Duodenal mucosa (tissue), 2 donors: ENCODE measurements around the gene TMPRSS3.

Source experiments
- H3K27ac ChIP-seq: one replicate; pipeline ENCODE4 v1.7.0; 2013; ENCODE audit warnings: low read depth, low read length
- H3K27me3 ChIP-seq, 2 donors: one replicate each; pipeline ENCODE4 v1.7.0; 2013; ENCODE audit warnings: low read length in 2 of 2, control low read depth in 1 of 2; ENCODE audit not compliant: insufficient read depth in 2 of 2, control insufficient read depth in 1 of 2
- H3K36me3 ChIP-seq, 2 donors: one replicate each; pipeline ENCODE4 v1.7.0; 2013; ENCODE audit warnings: low read length in 2 of 2, control low read depth in 1 of 2; ENCODE audit not compliant: insufficient read depth in 2 of 2, control insufficient read depth in 1 of 2
- H3K4me1 ChIP-seq, 2 donors: one replicate each; pipeline ENCODE4 v1.7.0; 2013; ENCODE audit warnings: low read length in 2 of 2, control low read depth in 1 of 2; ENCODE audit not compliant: insufficient read depth in 2 of 2, control insufficient read depth in 1 of 2
- H3K4me3 ChIP-seq, 2 donors: one replicate each; pipeline ENCODE4 v1.7.0; 2013; ENCODE audit warnings: low read length in 2 of 2, low read depth in 1 of 2
- H3K9ac ChIP-seq, 2 donors: one replicate each; pipeline ENCODE4 v1.7.0; 2013; ENCODE audit warnings: low read length in 2 of 2, low read depth in 1 of 2
- H3K9me3 ChIP-seq, 2 donors: one replicate each; pipeline ENCODE4 v1.7.0; 2013; ENCODE audit warnings: low read length in 2 of 2, control low read depth in 1 of 2; ENCODE audit not compliant: control insufficient read depth in 1 of 2

The TMPRSS3 gene

DNA sequence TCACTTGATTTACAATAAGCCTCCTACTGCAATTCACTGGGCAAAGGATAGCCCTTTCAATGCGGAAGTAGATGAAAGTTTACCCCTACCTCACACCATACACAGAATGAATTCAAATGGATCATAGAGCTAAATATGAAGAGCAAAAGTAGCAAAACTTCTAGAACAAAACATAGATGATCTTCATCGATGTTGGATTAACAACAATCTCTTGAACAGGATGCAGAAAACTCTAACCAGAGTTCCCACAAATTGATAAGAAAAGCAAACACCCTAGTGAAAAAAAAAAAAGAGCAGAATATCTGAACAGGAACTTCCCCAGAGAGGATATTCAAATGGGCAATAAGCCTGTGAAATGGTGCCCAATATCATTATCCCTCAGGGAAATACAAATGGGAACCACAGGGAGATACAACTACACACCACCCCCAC lies 6.0 kb upstream of the TMPRSS3 start:
- no peak overlapping the region for H3K9ac ChIP-seq
- H3K4me3 ChIP-seq, result no peak overlapping the region
- H3K36me3 ChIP-seq, result no peaks in the 10 kb centered on the region
- H3K27ac ChIP-seq, result no peak overlapping the region
- no peaks in the 10 kb centered on the region for H3K9me3 ChIP-seq
- peaks cover 5 to 9% of the 10 kb centered on the region in 2 donors for H3K4me1 ChIP-seq
- peaks cover 0 to 2% of the 10 kb centered on the region in 2 donors for H3K27me3 ChIP-seq

DNA sequence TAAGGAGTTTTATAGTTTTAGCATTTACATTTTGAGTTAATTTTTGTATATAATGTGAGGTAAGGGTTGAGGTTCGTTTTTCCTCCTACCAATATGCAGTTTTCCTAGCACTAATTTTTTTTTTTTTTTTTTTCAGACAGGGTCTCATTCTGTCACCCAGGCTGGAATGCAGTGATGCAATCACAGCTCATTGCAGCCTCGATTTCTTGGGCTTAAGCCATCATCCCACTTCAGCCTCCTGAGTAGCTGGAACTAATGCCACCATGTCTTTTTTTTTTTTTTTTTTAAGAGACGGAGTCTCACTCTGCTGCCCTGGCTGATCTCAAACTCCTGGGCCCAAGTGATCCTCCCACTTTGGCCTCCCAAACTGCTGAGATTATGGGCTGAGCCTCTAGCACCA lies 5.3 kb upstream of the TMPRSS3 start:
- H3K9ac ChIP-seq, result no peak overlapping the region
- no peaks in the 10 kb centered on the region for H3K36me3 ChIP-seq
- no peak overlapping the region for H3K4me3 ChIP-seq
- H3K27me3 ChIP-seq, result no peaks in the 10 kb centered on the region
- no peak overlapping the region for H3K27ac ChIP-seq
- H3K4me1 ChIP-seq, result peaks cover 5 to 9% of the 10 kb centered on the region in 2 donors
- H3K9me3 ChIP-seq, result no peaks in the 10 kb centered on the region

- H3K4me1 ChIP-seq, result peaks cover 5 to 9% of the 10 kb centered on the region in 2 donors
- no peak overlapping the region for H3K4me3 ChIP-seq
- no peaks in the 10 kb centered on the region for H3K27me3 ChIP-seq
- H3K36me3 ChIP-seq, result no peaks in the 10 kb centered on the region
- no peak overlapping the region for H3K9ac ChIP-seq
- no peaks in the 10 kb centered on the region for H3K9me3 ChIP-seq
- no peak overlapping the region for H3K27ac ChIP-seq
Measured at GRCh38 chr21:42400525-42400924, 4.7 kb upstream of the TMPRSS3 start.

DNA sequence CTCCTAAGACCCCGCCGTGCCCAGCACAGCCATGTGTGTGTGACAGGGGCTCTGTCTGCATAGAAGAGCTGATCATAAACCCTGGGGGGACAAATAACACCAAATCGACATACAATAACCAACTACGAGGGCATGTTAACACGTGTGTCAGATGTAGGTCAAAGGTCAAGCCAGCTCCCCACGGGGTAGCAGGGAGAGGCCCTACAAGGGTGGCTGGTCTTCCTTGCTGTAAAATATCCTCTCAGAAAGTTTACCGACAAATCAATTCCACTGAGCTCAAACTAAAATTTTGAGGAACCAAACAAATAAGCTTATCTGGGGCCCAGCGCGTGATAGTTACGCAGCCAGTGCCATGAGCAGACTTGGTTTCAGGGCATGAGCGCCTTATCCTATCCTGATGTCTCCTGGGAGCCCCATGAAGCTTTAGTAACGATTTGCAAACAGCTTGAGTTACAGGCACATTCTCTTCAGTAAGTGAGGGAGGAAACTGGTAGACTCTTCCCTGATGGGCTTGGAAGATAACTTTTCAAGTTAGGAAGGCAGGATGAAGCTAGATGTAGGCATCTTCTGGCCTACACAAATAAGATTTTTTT lies 2.7 kb upstream of the TMPRSS3 start:
- H3K4me1 ChIP-seq, result peaks cover 5 to 9% of the 10 kb centered on the region in 2 donors

DNA sequence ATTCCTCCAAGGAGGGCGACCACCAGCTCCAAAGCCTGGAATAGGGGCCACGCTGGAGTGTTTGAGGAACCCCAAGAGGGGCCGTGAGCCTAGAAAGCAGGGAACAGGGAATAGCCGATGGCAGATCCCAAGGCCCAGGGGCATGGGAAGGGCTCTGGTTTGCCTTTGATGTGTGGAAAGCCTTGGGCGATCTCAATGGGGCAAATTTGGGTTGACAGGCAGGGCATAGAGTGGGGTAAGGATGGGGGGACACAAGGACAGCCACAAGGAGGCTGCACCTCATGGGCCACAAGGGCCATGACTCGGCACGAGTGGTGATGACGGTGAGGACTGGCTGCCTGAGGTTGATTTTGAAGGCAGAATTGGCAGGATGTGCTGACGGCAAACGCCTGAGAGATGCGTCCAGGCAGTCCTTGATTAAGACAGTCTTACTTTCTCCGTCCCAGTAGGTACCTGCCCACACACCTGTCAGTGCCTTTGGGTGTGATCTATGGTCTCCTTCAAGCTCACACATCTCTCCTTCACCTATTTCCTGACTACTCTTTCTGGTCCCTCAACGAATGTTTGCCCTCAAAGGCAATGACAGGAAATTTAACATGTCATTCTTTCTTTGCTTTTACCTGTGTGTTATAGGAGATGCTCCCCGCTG lies 2.0 kb upstream of the TMPRSS3 start:
- Histone ChIP-seq H3K9ac (no peak overlapping the region), H3K4me3 (no peak overlapping the region), H3K9me3 (no peaks in the 10 kb centered on the region), H3K27me3 (no peaks in the 10 kb centered on the region), H3K27ac (no peak overlapping the region), H3K4me1 (peaks cover 5 to 9% of the 10 kb centered on the region in 2 donors), H3K36me3 (no peaks in the 10 kb centered on the region)

More for the DNA sequence above, 2.7 kb upstream of the TMPRSS3 start:
- no peak overlapping the region for H3K9ac ChIP-seq
- H3K27me3 ChIP-seq, result no peaks in the 10 kb centered on the region
- no peak overlapping the region for H3K4me3 ChIP-seq
- no peaks in the 10 kb centered on the region for H3K9me3 ChIP-seq
- no peaks in the 10 kb centered on the region for H3K36me3 ChIP-seq
- no peak overlapping the region for H3K27ac ChIP-seq

DNA sequence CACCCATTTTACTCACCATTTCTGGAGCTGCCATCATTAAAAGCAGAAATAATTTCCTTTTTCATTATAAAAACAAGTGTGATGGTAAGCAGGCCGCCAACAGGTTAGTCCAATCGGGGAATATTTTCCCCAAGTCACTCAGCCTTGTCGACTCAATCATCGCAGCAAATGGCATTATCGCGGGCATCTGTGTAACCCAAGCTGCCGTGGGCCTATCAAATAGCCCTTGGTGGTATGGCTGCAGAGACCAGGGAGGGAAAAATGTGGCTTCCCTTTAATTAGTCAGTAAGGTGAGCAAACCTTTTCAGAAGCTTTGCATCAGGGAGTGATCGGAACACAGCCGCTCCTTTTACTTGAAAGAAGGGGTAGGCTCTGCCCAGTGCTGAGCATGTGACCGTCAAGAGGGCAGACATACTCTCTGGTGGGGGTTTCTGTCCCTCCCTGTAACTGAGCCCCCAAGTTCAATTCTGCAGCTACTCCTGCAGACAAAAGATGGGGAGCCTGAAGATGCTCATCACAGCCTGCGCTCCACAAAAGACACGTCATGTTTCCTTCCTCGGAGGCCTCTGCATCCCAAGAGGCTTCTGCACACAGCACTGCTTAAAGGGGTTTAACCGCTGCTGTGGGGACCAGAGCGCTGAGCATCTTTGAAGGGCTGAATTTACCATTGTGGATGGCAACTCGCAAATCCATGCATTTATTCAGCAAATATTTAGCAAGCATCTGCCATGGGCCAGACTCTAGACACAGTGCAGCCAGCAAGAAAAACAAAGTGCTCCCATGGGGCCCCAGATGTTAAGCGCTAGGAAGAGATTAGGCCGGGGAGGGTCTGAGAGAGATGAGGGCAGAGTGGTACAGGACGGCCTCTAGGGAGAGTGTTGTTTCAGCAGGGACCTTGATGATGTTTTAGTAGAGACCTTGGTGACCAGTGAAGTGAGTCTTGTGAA lies 1.2 kb upstream of the TMPRSS3 start:
- no peak overlapping the region for H3K9ac ChIP-seq
- H3K4me1 ChIP-seq, result peaks cover 5 to 7% of the 10 kb centered on the region in 2 donors
- no peaks in the 10 kb centered on the region for H3K27me3 ChIP-seq
- no peak overlapping the region for H3K27ac ChIP-seq
- H3K36me3 ChIP-seq, result no peaks in the 10 kb centered on the region
- no peak overlapping the region for H3K4me3 ChIP-seq
- no peaks in the 10 kb centered on the region for H3K9me3 ChIP-seq

GRCh38 chr21:42395302-42395701 lies 550 bp downstream of the TMPRSS3 start:
- no peaks in the 10 kb centered on the region for H3K27me3 ChIP-seq
- H3K4me1 ChIP-seq, result peaks cover 0 to 5% of the 10 kb centered on the region in 2 donors
- H3K9ac ChIP-seq, result no peak overlapping the region
- H3K4me3 ChIP-seq, result no peak overlapping the region
- H3K9me3 ChIP-seq, result no peaks in the 10 kb centered on the region
- H3K27ac ChIP-seq, result no peak overlapping the region
- no peaks in the 10 kb centered on the region for H3K36me3 ChIP-seq

DNA sequence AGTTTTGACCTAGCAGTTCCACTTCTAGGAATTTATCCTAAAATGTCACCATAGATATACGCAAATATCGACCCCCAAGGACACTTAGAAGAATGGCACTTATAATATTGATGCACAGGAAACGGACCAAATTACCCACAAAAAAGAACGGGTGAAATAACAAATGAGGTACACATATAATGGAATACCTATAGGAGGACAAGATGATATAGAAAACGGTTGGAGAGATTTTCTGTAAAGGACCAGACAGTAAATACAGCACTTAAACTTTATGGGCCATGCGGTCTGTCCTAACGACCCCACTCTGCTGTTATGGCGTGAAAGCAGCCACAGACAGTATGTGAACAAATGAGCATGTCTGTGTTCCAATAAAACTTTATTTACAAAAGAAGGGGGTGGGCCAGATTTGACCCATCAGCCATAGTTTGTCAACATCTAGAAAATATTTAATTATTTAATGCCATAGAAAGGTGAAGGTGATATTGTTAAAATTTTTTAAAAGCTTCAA lies 2.4 kb downstream of the TMPRSS3 start:
- peaks cover 13 to 17% of the 10 kb centered on the region in 2 donors for H3K4me1 ChIP-seq
- H3K27ac ChIP-seq, result no peak overlapping the region
- H3K27me3 ChIP-seq, result no peaks in the 10 kb centered on the region
- H3K4me3 ChIP-seq, result no peak overlapping the region
- no peak overlapping the region for H3K9ac ChIP-seq
- H3K9me3 ChIP-seq, result no peaks in the 10 kb centered on the region
- H3K36me3 ChIP-seq, result no peaks in the 10 kb centered on the region

DNA sequence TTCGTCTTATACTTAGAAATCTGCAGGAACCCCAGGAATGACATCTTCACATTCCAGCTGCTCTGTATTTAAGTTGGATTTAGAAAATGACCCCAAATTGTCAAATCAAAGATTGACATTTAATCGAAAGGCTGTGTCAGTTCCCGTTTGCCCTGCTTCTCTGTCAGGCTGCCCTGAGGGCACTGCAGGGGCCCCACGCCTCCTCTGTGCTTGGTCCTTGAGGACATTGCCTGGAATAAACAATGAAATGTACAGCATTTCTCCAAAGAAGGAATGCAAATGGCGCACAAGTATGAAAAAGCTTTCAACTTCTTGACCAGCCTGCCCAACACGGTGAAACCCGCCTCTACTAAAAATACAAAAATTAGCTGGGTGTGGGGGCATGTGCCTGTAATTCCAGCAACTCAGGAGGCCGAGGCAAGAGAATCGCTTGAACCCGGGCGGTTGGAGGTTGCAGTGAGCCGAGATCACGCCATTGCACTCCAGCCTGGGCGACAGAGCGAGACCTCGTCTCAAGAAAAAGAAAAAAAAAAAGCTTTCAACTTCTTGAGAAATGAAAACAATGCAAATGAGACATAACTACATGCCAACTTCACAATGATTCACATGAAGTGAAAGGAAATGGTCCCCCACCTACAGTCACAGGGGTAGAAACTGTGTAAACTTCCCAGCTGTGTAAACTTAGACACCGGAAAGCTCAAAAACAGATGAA lies 3.0 kb downstream of the TMPRSS3 start:
- Histone ChIP-seq H3K27me3 (no peaks in the 10 kb centered on the region), H3K4me1 (peaks cover 19% of the 10 kb centered on the region in 2 donors), H3K4me3 (no peak overlapping the region), H3K9ac (no peak overlapping the region), H3K36me3 (no peaks in the 10 kb centered on the region), H3K9me3 (no peaks in the 10 kb centered on the region), H3K27ac (no peak overlapping the region)
